PC-9 (cell line): ENCODE measurements around the gene NEU1.

ENCODE experiments used
- EZH2 ChIP-seq: fragments of 200-600 bp; sonication (generic); IDR thresholded peaks from 2 replicates; pipeline ENCODE4 v1.8.0; 2017; ENCODE audit warnings: antibody characterized with exemption, low read depth
- TF ChIP-seq, protein P1 (sequence below): fragments of 200-600 bp; sonication (generic); conservative IDR thresholded peaks from 2 replicates; pipeline ENCODE4 v1.6.1; 2017; ENCODE audit warnings: mixed run types, antibody characterized with exemption, mild to moderate bottlenecking, moderate library complexity

DNA sequence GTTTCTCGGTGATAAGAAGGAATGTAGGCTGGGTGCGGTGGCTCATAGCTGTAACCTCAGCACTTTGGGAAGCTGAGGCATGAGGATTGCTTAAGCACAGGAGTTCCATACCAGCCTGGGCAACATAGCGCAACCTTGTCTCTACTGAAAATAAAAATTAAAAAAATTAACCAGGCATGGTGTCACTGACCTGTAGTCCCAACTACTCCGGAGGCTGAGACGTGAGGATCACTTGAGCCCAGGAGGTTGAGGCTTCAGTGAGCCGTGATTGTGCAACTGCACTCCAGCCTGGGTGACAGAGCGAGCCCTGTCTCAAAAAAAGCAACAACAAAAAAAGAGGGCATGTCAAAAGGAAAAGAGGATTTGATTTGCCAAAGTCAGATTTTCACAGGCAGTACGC is 3.9 kb downstream of the NEU1 start:
- TF ChIP-seq, protein P1, sequence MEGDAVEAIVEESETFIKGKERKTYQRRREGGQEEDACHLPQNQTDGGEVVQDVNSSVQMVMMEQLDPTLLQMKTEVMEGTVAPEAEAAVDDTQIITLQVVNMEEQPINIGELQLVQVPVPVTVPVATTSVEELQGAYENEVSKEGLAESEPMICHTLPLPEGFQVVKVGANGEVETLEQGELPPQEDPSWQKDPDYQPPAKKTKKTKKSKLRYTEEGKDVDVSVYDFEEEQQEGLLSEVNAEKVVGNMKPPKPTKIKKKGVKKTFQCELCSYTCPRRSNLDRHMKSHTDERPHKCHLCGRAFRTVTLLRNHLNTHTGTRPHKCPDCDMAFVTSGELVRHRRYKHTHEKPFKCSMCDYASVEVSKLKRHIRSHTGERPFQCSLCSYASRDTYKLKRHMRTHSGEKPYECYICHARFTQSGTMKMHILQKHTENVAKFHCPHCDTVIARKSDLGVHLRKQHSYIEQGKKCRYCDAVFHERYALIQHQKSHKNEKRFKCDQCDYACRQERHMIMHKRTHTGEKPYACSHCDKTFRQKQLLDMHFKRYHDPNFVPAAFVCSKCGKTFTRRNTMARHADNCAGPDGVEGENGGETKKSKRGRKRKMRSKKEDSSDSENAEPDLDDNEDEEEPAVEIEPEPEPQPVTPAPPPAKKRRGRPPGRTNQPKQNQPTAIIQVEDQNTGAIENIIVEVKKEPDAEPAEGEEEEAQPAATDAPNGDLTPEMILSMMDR, result no peak
- TF ChIP-seq EZH2, result no peak
